K562 (cell line): ENCODE data around the gene PNPLA1. TPM values are rescaled to one million over a fixed set of nuclear protein-coding genes. Genes with fewer than 3 reads are reported as not detected.

Experiments used
- RHOXF2B ChIP-seq: fragments of 250-450 bp; sonication (Bioruptor Pico); conservative IDR thresholded peaks from 2 replicates; pipeline ENCODE4 v1.5.1; 2021
- ZBTB9 ChIP-seq: fragments of 450-650 bp; formaldehyde crosslinking; IDR thresholded peaks from 2 replicates; pipeline ENCODE4 v1.4.0; 2020; ENCODE audit warnings: mild to moderate bottlenecking, moderate library complexity
- ZFPM2 ChIP-seq: fragments of 250-450 bp; sonication (Bioruptor Pico); IDR thresholded peaks from 2 replicates; pipeline ENCODE4 v1.5.1; 2022; ENCODE audit warnings: mild to moderate bottlenecking
- ZNF551 ChIP-seq: fragments of 250-450 bp; sonication (Bioruptor Pico); IDR thresholded peaks from 2 replicates; pipeline ENCODE4 v1.5.0; 2021; ENCODE audit warnings: mild to moderate bottlenecking, moderate library complexity
- polyA plus RNA-seq, 8 experiments: library from polyadenylated mRNA; depleted of rRNA in 4 of 8; stranded (reverse) in 5 of 8; unstranded in 3 of 8; fragments of >200 nt; fragmentation: Nextera tagmentation in 2 of 8; fragmentation: Illumina TruSeq in 1 of 8; extraction: Ambion mirVana in 2 of 8; extraction: Trizol in 1 of 8; gene quantifications; 2 replicates each; pipeline versions ENCODE4 v1.2.1 to v1.2.3, GENCODE V29; 2011 to 2014; ENCODE audit warnings: inconsistent platforms in 1 of 8, missing spikeins in 1 of 8
- total RNA-seq, 7 experiments: library from RNA; depleted of rRNA in 6 of 7; stranded (reverse); fragments of >200 nt in 6 of 7; fragmentation: Illumina TruSeq in 2 of 7; extraction: Trizol in 2 of 7; gene quantifications; 2 replicates each; pipeline versions ENCODE4 v1.2.1 to v1.2.3, GENCODE V29; 2011 to 2021; ENCODE audit warnings: low replicate concordance in 1 of 7
- TF ChIP-seq, protein P1 (sequence below): IDR thresholded peaks from 2 replicates; pipeline ENCODE4 v1.6.1; 2012; ENCODE audit warnings: low read depth, low read length, improper control_type of control experiment, borderline replicate concordance
- TF ChIP-seq, protein P2 (sequence below), 2 experiments: IDR thresholded peaks in 1 of 2; conservative IDR thresholded peaks in 1 of 2; 2 replicates each; pipeline ENCODE4 v1.6.1; 2016; ENCODE audit warnings: low read depth in 2 of 2, mild to moderate bottlenecking in 1 of 2, missing compliant biosample characterization in 1 of 2, missing genetic modification characterization in 1 of 2, moderate library complexity in 1 of 2

PNPLA1 gene
- total and polyA plus RNA-seq, 9 of the 15 experiments (the other 6 are each of a cell fraction or from before 2014, with no cell fraction given) = 0.04 to 0.27 (median 0.13) TPM; not detected in 2

- TF ChIP-seq, protein P1, sequence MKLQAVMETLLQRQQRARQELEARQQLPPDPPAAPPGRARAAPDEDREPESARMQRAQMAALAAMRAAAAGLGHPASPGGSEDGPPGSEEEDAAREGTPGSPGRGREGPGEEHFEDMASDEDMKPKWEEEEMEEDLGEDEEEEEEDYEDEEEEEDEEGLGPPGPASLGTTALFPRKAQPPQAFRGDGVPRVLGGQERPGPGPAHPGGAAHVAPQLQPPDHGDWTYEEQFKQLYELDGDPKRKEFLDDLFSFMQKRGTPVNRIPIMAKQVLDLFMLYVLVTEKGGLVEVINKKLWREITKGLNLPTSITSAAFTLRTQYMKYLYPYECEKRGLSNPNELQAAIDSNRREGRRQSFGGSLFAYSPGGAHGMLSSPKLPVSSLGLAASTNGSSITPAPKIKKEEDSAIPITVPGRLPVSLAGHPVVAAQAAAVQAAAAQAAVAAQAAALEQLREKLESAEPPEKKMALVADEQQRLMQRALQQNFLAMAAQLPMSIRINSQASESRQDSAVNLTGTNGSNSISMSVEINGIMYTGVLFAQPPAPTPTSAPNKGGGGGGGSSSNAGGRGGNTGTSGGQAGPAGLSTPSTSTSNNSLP = no peak
- TF ChIP-seq, protein P2, sequence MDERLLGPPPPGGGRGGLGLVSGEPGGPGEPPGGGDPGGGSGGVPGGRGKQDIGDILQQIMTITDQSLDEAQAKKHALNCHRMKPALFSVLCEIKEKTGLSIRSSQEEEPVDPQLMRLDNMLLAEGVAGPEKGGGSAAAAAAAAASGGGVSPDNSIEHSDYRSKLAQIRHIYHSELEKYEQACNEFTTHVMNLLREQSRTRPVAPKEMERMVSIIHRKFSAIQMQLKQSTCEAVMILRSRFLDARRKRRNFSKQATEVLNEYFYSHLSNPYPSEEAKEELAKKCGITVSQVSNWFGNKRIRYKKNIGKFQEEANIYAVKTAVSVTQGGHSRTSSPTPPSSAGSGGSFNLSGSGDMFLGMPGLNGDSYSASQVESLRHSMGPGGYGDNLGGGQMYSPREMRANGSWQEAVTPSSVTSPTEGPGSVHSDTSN (CRISPR knock-in tag; IDR thresholded peaks at IDR 0.05; ENCODE audit: low read depth) = no peak
- TF ChIP-seq, protein P2 (tag; conservative IDR thresholded peaks at IDR 0.05; ENCODE audit: low read depth) = no peak
- TF ChIP-seq RHOXF2B (CRISPR knock-in tag) (no peak), ZBTB9 (no peak), ZNF551 (CRISPR knock-in tag) (no peak), ZFPM2 (CRISPR knock-in tag) (no peak)
- TF ChIP-seq, all 486 proteins: peak for 0
Observed at GRCh38 chr6:36292170-36292569, 22.3 kb downstream of the PNPLA1 start (continued).
